ENCODE results near the gene LSG1.

LSG1 gene

DNA sequence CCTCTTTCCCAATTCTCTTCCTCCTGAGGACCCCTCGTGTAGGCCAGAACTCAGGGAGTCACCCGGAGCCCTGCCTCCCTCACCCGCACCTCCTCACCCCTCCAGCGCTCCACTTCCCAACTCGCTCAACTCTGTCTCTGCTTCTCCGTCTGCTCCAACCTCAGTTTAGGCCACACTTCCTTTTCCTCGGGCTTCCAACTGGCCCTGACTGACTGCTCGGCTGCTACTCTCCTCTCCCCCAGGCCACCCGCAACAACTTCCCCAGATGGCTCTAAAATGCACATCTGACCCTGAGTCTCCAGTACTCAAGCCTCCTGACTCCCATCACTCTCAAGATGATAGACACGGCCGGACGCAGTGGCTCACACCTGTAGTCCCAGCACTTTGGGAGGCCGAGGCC is 62.4 kb downstream of the LSG1 start:
- TF ChIP-seq ZBTB7A (IDR thresholded peaks at IDR 0.05; ENCODE audit: low read depth) (no peak), EGR1 (IDR thresholded peaks at IDR 0.05) (no peak), CEBPB (IDR thresholded peaks at IDR 0.05) (no peak), TEAD4 (IDR thresholded peaks at IDR 0.05) (no peak), TAF1 (IDR thresholded peaks at IDR 0.05; ENCODE audit: low read depth) (no peak), YY1 (IDR thresholded peaks at IDR 0.05; ENCODE audit: low read depth) (no peak), RAD21 (IDR thresholded peaks at IDR 0.05; ENCODE audit: low read depth) (no peak), EP300 (IDR thresholded peaks at IDR 0.05; ENCODE audit: borderline replicate concordance) (no peak), CREB1 (IDR thresholded peaks at IDR 0.05; ENCODE audit: low read depth) (no peak), NFIC (IDR thresholded peaks at IDR 0.05) (no peak), FOXM1 (IDR thresholded peaks at IDR 0.05; ENCODE audit: borderline replicate concordance, low read depth) (no peak), TCF12 (IDR thresholded peaks at IDR 0.05; ENCODE audit: low read depth) (no peak)
- TF ChIP-seq, protein P1, sequence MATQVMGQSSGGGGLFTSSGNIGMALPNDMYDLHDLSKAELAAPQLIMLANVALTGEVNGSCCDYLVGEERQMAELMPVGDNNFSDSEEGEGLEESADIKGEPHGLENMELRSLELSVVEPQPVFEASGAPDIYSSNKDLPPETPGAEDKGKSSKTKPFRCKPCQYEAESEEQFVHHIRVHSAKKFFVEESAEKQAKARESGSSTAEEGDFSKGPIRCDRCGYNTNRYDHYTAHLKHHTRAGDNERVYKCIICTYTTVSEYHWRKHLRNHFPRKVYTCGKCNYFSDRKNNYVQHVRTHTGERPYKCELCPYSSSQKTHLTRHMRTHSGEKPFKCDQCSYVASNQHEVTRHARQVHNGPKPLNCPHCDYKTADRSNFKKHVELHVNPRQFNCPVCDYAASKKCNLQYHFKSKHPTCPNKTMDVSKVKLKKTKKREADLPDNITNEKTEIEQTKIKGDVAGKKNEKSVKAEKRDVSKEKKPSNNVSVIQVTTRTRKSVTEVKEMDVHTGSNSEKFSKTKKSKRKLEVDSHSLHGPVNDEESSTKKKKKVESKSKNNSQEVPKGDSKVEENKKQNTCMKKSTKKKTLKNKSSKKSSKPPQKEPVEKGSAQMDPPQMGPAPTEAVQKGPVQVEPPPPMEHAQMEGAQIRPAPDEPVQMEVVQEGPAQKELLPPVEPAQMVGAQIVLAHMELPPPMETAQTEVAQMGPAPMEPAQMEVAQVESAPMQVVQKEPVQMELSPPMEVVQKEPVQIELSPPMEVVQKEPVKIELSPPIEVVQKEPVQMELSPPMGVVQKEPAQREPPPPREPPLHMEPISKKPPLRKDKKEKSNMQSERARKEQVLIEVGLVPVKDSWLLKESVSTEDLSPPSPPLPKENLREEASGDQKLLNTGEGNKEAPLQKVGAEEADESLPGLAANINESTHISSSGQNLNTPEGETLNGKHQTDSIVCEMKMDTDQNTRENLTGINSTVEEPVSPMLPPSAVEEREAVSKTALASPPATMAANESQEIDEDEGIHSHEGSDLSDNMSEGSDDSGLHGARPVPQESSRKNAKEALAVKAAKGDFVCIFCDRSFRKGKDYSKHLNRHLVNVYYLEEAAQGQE (IDR thresholded peaks at IDR 0.05; ENCODE audit: low read depth), result no peak
- TF ChIP-seq, protein P2, sequence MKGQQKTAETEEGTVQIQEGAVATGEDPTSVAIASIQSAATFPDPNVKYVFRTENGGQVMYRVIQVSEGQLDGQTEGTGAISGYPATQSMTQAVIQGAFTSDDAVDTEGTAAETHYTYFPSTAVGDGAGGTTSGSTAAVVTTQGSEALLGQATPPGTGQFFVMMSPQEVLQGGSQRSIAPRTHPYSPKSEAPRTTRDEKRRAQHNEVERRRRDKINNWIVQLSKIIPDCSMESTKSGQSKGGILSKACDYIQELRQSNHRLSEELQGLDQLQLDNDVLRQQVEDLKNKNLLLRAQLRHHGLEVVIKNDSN (IDR thresholded peaks at IDR 0.05), result no peak
- TF ChIP-seq, protein P3, sequence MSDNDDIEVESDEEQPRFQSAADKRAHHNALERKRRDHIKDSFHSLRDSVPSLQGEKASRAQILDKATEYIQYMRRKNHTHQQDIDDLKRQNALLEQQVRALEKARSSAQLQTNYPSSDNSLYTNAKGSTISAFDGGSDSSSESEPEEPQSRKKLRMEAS (IDR thresholded peaks at IDR 0.05), result no peak

DNA sequence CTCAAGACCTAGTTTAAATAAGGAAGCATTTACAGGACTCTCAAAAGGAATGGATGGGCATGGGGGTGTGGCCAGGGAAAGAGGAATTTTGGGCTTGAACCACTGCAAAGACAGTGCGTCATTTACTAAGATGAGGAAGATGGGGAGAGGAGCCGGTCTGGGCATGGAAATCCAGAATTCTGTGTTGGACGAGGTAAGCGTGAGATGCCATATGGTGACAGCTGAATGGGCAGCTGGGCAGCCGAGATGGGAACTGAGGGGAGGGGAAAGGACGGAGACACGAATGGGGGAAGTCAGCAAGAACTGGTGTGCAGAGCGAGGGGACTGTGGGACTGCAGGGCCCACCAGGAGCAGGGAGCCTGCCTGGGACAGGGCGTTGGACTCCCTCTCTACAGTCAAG is 63.0 kb downstream of the LSG1 start:
- no peak for TF ChIP-seq TEAD4 (IDR thresholded peaks at IDR 0.05)

DNA sequence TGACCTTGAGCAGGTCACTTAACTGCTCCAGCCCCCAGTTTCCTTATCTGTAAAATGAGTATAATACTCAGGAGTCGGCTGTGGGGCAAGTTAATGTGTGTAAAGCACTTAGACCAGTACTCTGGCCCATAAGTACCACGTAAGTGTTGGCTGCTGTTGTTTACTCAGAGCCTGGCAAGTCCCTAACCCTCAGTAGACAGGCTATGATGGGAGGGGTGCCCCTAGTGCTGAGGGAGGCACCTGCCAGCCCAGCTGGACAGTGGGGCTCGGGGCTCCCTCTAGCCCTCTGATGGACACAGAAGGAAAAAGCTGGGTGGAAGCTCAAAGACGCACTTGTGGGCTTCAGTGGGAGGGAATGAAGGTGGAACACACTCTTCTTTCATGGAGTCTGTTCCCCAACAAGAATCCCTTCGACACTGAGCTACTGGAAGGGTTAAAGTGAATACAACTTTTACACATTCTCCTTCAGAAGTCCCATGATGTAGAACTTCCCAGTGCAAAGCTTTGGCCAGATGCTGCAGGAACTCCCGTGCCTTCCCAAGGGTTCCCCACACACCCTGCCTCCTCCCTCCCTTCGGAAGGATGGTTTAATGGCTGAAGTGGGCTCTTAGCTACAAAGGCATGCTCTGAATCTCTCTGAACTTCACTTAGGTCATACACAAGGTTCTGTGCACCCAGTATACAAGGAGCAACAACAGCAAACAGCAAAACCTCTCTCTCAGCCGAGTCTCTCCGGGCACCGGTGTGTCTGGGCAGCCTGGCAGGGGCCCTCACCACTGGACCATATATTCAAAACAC is 64.2 kb downstream of the LSG1 start:
- TF ChIP-seq, protein P3 (IDR thresholded peaks at IDR 0.05), result no peak
- TF ChIP-seq ZBTB7A (IDR thresholded peaks at IDR 0.05; ENCODE audit: low read depth) (no peak), RAD21 (IDR thresholded peaks at IDR 0.05; ENCODE audit: low read depth) (no peak), YY1 (IDR thresholded peaks at IDR 0.05; ENCODE audit: low read depth) (no peak), EP300 (IDR thresholded peaks at IDR 0.05; ENCODE audit: borderline replicate concordance) (no peak), FOXM1 (IDR thresholded peaks at IDR 0.05; ENCODE audit: borderline replicate concordance, low read depth) (no peak), CEBPB (IDR thresholded peaks at IDR 0.05) (no peak), TAF1 (IDR thresholded peaks at IDR 0.05; ENCODE audit: low read depth) (no peak), EGR1 (IDR thresholded peaks at IDR 0.05) (no peak), TCF12 (IDR thresholded peaks at IDR 0.05; ENCODE audit: low read depth) (no peak), TEAD4 (IDR thresholded peaks at IDR 0.05) (no peak), NFIC (IDR thresholded peaks at IDR 0.05) (no peak), CREB1 (IDR thresholded peaks at IDR 0.05; ENCODE audit: low read depth) (no peak)
- TF ChIP-seq, protein P1 (IDR thresholded peaks at IDR 0.05; ENCODE audit: low read depth), result no peak
- TF ChIP-seq, protein P2 (IDR thresholded peaks at IDR 0.05), result no peak

DNA sequence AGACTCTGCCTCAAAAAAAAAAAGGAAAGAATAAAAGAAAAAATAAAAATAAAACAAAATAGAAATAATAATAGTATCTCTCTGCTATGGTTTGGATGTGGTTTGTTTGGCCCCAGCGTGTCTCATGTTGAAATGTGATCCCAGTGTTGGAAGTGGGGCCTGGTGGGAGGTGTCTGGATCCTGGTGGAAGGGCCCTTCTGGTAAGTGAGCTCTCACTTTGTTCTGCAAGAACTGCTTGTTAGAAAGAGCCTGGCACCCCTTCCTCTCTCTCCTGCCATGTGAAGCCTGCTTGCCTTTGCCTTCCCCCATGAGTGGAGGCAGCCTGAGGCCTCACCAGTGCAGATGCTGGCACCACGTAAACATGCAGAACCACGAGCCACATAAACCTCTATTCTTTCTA is 65.0 kb downstream of the LSG1 start:
- no peak for TF ChIP-seq YY1 (IDR thresholded peaks at IDR 0.05; ENCODE audit: low read depth)
- TF ChIP-seq CEBPB (IDR thresholded peaks at IDR 0.05), result no peak
- no peak for TF ChIP-seq ZBTB7A (IDR thresholded peaks at IDR 0.05; ENCODE audit: low read depth)
- TF ChIP-seq, protein P3 (IDR thresholded peaks at IDR 0.05), result no peak
- TF ChIP-seq EP300 (IDR thresholded peaks at IDR 0.05; ENCODE audit: borderline replicate concordance), result no peak

DNA sequence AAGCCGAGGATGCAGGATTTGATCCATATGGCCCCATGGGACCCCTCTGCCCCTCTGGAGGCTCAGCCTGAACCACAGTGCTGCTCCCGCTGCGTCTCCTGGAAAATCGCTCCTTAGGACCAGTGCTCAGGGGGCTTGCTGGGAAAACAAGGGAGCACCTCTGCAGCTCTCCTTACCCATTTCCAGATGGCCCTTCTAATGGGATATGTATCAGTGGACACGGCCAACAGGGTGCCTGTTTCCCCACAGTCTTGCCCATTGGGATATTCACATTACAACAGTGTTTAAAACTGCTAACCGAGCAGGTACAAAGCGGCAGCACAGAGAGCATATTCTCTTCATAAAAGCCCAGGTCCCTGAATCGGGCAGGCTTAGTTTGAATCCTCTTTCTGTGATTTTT is 65.8 kb downstream of the LSG1 start:
- TF ChIP-seq TEAD4 (IDR thresholded peaks at IDR 0.05), result no peak
- no peak for TF ChIP-seq EP300 (IDR thresholded peaks at IDR 0.05; ENCODE audit: borderline replicate concordance)
- TF ChIP-seq, protein P2 (IDR thresholded peaks at IDR 0.05), result no peak

DNA sequence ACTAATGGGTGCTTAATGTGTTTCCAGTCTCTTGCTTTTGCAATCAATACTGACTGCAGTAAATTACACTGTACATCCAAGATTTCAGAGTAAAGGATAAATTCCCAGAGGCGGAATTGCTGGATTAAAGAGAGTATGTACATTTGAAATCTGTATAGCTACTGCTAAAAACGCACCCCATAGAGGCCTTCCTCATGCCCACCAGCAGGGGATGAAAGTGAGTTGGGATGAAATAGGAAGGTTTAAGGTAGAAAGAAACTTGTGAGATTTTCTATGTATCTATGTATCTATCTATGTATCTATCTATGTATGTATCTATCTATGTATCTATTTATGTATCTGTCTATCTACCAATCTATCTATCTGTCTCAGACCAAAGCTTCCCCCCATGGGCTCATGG is 67.2 kb downstream of the LSG1 start:
- peak; percentile 49 for TF ChIP-seq RAD21 (IDR thresholded peaks at IDR 0.05; ENCODE audit: low read depth)
- no peak for TF ChIP-seq EGR1 (IDR thresholded peaks at IDR 0.05)

Measured in Ishikawa (cell line).